ENCODE measurements around the gene ENHO. TPM values are rescaled to one million over a fixed set of nuclear protein-coding genes. Genes with fewer than 3 reads are reported as not detected.

ENHO gene
- total RNA-seq, 2 donors from 2014 or later = 1.2 to 1.3 TPM

DNA sequence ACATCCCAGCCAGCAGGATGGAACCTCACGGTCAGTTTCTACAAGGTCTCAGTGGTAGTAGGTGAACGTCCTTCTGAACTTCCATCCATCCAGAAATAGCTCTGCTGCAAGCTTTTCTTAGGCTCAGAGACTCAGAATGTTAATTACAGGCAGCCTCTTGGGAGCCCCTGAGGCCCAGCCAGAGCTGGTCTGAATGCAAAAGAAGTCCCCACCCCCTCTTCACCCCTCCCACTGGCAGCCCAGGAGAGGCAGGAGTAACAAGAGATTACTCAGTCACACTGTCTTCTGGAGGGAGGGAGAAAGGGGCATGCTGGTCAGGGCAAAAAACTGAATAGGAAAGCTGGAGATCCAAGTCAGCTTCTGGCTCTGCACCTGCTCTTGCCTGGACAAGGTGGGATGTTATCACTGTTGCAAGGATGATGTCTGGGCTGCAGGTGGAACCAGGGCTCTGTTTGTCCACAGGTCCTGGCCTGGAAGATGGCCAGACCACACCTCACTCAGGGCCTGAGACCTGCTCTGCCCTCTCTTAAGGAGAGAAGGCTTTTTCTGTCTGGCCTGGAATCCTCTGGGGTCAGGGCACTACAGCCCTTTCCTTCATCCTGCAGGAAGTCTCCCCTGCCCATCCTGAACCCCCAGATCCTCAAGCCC, 9.1 kb downstream of the ENHO start:
- Histone ChIP-seq H3K27me3 (no peaks in the 10 kb centered on the region), H3K27ac (no peak overlapping the region), H3K36me3 (no peaks in the 10 kb centered on the region), H3K9ac (ENCODE audit: low read depth in 2 of 2, low read length in 2 of 2) (no peak overlapping the region), H3K9me3 (no peaks in the 10 kb centered on the region), H3K4me3 (no peak overlapping the region), H3K4me1 (no peaks in the 10 kb centered on the region)
- TF ChIP-seq, protein P1, sequence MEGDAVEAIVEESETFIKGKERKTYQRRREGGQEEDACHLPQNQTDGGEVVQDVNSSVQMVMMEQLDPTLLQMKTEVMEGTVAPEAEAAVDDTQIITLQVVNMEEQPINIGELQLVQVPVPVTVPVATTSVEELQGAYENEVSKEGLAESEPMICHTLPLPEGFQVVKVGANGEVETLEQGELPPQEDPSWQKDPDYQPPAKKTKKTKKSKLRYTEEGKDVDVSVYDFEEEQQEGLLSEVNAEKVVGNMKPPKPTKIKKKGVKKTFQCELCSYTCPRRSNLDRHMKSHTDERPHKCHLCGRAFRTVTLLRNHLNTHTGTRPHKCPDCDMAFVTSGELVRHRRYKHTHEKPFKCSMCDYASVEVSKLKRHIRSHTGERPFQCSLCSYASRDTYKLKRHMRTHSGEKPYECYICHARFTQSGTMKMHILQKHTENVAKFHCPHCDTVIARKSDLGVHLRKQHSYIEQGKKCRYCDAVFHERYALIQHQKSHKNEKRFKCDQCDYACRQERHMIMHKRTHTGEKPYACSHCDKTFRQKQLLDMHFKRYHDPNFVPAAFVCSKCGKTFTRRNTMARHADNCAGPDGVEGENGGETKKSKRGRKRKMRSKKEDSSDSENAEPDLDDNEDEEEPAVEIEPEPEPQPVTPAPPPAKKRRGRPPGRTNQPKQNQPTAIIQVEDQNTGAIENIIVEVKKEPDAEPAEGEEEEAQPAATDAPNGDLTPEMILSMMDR (IDR thresholded peaks at IDR 0.05) = no peak
- no peak for DNase-seq
- intact Hi-C loops (cut with DNase I) = no loop called here

DNA sequence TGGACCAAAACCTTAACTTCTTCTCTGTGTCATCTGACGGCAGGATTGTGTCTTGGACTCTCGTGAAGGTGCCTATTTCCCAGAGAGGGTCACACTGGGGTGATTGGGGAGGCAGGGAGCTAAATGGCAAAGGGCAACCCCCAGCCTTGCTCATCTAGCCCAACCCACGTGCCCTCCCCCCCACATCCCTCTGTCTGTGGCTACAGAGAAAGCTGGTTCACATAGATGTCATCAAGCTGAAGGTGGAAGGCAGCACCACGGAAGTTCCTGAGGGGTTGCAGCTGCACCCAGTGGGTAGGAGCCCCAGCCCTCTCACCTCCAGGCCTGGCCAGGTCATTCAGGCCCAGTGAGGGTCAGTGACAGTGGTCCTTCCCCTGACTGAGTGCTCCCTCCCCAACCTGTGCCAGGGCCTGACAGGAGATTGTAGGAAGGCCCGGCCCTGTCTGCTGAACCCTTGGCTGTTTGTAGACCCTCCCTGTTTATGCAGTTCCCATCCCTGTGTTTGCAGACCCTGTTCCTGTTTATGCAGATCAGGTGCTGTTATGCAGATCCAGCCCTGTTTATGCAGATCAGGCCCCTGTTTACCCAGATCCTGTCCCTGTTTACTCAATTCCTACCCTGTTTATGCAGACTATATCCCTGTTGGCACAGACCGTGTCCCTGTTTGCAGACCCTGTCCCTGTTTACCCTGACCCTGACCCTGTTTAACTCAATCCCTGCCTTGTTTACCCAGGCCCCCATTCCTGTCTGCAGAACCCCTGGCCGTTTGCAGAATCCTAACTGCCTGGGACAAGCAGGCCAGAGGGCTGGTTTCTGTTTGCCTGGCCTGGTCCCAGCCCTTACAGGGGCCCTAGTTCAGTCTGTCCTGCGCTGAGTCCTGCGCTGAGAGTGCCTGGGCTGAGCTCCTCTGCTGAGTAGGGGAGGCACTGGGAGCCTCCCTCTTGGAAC, 10.4 kb downstream of the ENHO start:
- no peak overlapping the region for H3K27ac ChIP-seq
- TF ChIP-seq, protein P1 (IDR thresholded peaks at IDR 0.05) = no peak
- H3K9me3 ChIP-seq = no peaks in the 10 kb centered on the region
- H3K4me3 ChIP-seq = no peak overlapping the region
- DNase-seq = no peak
- no peaks in the 10 kb centered on the region for H3K36me3 ChIP-seq
- intact Hi-C loops (cut with DNase I) = no loop called here
- H3K27me3 ChIP-seq = no peaks in the 10 kb centered on the region
- H3K9ac ChIP-seq (ENCODE audit: low read depth in 2 of 2, low read length in 2 of 2) = no peak overlapping the region
- H3K4me1 ChIP-seq = no peaks in the 10 kb centered on the region

DNA sequence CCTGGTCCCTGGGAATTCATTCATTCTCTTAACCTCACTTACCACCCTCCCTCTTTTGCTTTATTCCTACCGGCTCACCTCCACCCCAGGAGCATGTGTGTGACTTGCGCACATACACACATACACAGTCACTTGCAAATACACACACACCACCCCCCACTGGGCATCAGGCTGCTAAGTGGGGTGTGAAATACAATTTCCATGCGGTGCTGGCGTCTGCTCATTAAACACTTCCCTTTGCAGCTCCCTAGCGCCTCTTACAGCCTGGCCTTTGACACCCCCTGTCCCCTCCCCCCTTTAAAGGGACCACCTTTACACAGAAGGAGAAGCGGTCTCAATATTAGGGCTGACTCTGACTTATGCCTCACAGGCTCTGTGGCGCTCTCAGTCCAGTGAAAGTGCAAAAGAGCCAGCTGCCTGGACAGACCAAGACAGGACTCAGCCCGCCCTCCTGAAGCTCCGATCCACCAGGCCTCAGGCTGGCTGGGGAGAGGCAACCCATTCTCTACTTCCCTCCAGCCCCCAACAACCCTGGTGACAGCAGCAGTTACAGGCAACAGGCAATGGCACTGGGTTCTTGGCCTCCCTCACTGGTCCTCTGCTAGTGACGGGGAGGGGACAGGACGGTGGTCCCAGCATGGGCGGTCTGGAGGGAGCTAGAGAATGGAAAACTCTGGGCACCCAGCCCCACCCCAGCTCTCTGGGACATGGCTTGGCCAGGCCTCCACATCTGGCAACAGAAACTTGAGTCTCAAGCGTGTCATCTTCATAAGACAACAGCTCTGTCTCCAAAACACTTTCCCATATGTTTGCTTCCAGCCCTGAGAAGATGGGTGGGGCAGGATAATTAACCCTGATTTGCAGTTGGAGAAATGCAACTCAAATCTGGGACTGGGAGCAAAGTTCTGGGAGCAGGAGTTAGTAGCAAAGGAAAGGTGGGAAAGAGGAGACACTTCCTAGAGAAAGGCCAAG, 12.0 kb downstream of the ENHO start:
- H3K4me1 ChIP-seq = no peaks in the 10 kb centered on the region
- no peak overlapping the region for H3K9ac ChIP-seq (ENCODE audit: low read depth in 2 of 2, low read length in 2 of 2)
- no peak for DNase-seq
- intact Hi-C loops (cut with DNase I) = no loop called here
- H3K27me3 ChIP-seq = no peaks in the 10 kb centered on the region
- H3K4me3 ChIP-seq = no peak overlapping the region
- no peaks in the 10 kb centered on the region for H3K36me3 ChIP-seq
- H3K27ac ChIP-seq = no peak overlapping the region
- TF ChIP-seq, protein P1 (IDR thresholded peaks at IDR 0.05) = no peak
- H3K9me3 ChIP-seq = no peaks in the 10 kb centered on the region

DNA sequence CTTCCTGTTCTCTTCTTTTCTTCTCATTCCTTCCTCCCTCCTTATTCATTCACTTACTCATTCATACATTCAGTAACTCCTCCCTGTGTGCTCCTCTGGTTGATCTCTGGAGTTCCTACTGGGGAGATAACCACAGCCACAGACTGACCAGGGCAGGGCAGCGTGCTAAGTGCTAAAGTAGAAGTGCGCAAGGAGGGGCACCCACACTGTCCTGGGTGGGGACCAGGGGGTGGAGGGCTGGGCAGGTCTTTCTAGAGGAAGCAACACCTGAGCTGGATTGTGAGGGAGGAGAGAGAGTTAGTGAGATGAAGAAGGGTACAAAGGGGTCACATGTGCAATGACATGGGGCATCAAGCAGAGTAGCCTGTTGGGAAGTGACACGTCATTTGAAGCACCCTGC, 13.8 kb downstream of the ENHO start:
- TF ChIP-seq, protein P1 (IDR thresholded peaks at IDR 0.05) = no peak
- H3K4me3 ChIP-seq = no peak overlapping the region
- no peak for DNase-seq
- H3K4me1 ChIP-seq = no peaks in the 10 kb centered on the region
- no peak overlapping the region for H3K27ac ChIP-seq
- no peaks in the 10 kb centered on the region for H3K36me3 ChIP-seq
- no peak overlapping the region for H3K9ac ChIP-seq (ENCODE audit: low read depth in 2 of 2, low read length in 2 of 2)
- intact Hi-C loops (cut with DNase I) = no loop called here
- no peaks in the 10 kb centered on the region for H3K9me3 ChIP-seq
- no peaks in the 10 kb centered on the region for H3K27me3 ChIP-seq

DNA sequence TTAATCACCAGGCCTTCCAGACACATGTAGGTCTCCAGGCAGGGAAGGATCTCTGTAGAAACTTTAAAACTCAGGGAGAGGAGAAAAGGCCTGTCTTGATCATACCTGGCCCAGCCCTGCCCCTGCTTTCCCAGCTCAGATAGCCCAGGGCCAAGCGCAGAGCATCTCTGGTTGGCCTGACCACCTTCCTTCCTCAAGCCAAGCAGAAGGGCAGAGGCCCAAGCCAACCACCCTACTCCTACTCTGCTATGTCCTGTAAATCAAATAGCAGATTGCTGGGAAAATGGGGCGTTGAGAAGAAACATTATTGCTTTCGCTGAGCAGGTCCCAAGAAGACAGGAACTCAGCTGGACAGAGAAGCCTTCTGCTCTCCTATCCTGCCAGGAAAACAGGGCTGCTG, 14.3 kb downstream of the ENHO start:
- no peak for DNase-seq
- intact Hi-C loops (cut with DNase I) = no loop called here

More for the DNA sequence above, 14.3 kb downstream of the ENHO start:
- TF ChIP-seq, protein P1 (IDR thresholded peaks at IDR 0.05) = no peak
- Histone ChIP-seq H3K27ac (no peak overlapping the region), H3K36me3 (no peaks in the 10 kb centered on the region), H3K4me1 (no peaks in the 10 kb centered on the region), H3K9ac (ENCODE audit: low read depth in 2 of 2, low read length in 2 of 2) (no peak overlapping the region), H3K4me3 (no peak overlapping the region), H3K27me3 (no peaks in the 10 kb centered on the region), H3K9me3 (no peaks in the 10 kb centered on the region)

Data from colonic mucosa (tissue), 4 donors.